C4-2B (cell line): ENCODE measurements around the gene CAB39.
A peak's percentile ranks its signal among the peaks of the same experiment; 100 is the strongest.

Source experiments
- H3K27ac ChIP-seq: fragments of 450-650 bp; 2 replicates; pipeline ENCODE4 v1.5.1; 2017
- CTCF ChIP-seq: fragments of 450-650 bp; conservative IDR thresholded peaks from 2 replicates; pipeline ENCODE4 v1.5.1; 2017; ENCODE audit warnings: mild to moderate bottlenecking
- ZFX ChIP-seq: fragments of 450-650 bp; IDR thresholded peaks from 2 replicates; pipeline ENCODE4 v1.6.1; 2017

The CAB39 gene

GRCh38 chr2:230739961-230740360, 27.3 kb downstream of the CAB39 start:
- peak overlapping the region; percentile 80 for H3K27ac ChIP-seq
- TF ChIP-seq CTCF (no peak), ZFX (no peak)

GRCh38 chr2:230742781-230743180, 30.1 kb downstream of the CAB39 start:
- TF ChIP-seq CTCF (no peak), ZFX (no peak)
- H3K27ac ChIP-seq: no peak overlapping the region

GRCh38 chr2:230746213-230746612, 33.6 kb downstream of the CAB39 start:
- no peak for TF ChIP-seq ZFX
- TF ChIP-seq CTCF: no peak
- H3K27ac ChIP-seq: no peak overlapping the region

GRCh38 chr2:230748087-230748486, 35.4 kb downstream of the CAB39 start:
- no peak for TF ChIP-seq CTCF
- TF ChIP-seq ZFX: no peak
- no peak overlapping the region for H3K27ac ChIP-seq

- H3K27ac ChIP-seq: no peak overlapping the region
- TF ChIP-seq ZFX: no peak
- no peak for TF ChIP-seq CTCF
Measured at GRCh38 chr2:230749111-230749510, 36.5 kb downstream of the CAB39 start.

- no peak overlapping the region for H3K27ac ChIP-seq
- TF ChIP-seq ZFX (no peak), CTCF (no peak)
Measured at GRCh38 chr2:230751062-230751461, 38.4 kb downstream of the CAB39 start.

GRCh38 chr2:230754200-230754599, 41.6 kb downstream of the CAB39 start:
- TF ChIP-seq CTCF: no peak
- no peak for TF ChIP-seq ZFX
- H3K27ac ChIP-seq: no peak overlapping the region
